Fibroblast of pulmonary artery (primary cell): Measurements from ENCODE around the gene OR51M1.

ENCODE experiments used
- DNase-seq: peaks from one replicate; pipeline ENCODE4 v3.0.0-alpha.2; 2010; ENCODE audit warnings: low read depth
- H3K4me3 ChIP-seq: replicated peaks from 2 replicates; pipeline ENCODE4 v1.5.1; 2011; ENCODE audit warnings: low read depth, mild to moderate bottlenecking, control low read depth, low read length, moderate library complexity
- TF ChIP-seq, protein P1 (sequence below): IDR thresholded peaks from 2 replicates; pipeline ENCODE4 v1.5.1; 2011; ENCODE audit warnings: mild to moderate bottlenecking, control low read depth, low read length, inconsistent platforms; ENCODE audit errors: missing control alignments

The OR51M1 gene

GRCh38 chr11:5441414-5441813, 57.8 kb downstream of the OR51M1 start, which contains the start of gene OR51I1:
Gene OR51I1 (minus strand): TSS chr11:5441514. CDS start chr11:5441514, 0 bp downstream.
- no peak within 1 kb of the TSS for H3K4me3 ChIP-seq
- TF ChIP-seq, protein P1, sequence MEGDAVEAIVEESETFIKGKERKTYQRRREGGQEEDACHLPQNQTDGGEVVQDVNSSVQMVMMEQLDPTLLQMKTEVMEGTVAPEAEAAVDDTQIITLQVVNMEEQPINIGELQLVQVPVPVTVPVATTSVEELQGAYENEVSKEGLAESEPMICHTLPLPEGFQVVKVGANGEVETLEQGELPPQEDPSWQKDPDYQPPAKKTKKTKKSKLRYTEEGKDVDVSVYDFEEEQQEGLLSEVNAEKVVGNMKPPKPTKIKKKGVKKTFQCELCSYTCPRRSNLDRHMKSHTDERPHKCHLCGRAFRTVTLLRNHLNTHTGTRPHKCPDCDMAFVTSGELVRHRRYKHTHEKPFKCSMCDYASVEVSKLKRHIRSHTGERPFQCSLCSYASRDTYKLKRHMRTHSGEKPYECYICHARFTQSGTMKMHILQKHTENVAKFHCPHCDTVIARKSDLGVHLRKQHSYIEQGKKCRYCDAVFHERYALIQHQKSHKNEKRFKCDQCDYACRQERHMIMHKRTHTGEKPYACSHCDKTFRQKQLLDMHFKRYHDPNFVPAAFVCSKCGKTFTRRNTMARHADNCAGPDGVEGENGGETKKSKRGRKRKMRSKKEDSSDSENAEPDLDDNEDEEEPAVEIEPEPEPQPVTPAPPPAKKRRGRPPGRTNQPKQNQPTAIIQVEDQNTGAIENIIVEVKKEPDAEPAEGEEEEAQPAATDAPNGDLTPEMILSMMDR = no peak

More at GRCh38 chr11:5441414-5441813, 57.8 kb downstream of the OR51M1 start, which contains the start of gene OR51I1:
- no peak for DNase-seq
